NOMO-1 treated with DMSO at 0.1 percent for 48 hours (cell line): Measurements from ENCODE around the gene GRAMD2B.
"Not testable (repeated sequence)": the region's sequence is repeated elsewhere in the genome, so short reads cannot be mapped to it uniquely, and the experiment has no call there.

Experiments used
- DNase-seq: peaks from one replicate; lab custom pipeline; 2025; ENCODE audit not compliant: unreplicated experiment; lab: John Stamatoyannopoulos, UW

GRAMD2B gene

GRCh38 chr5:126448720-126449119, 25.5 kb downstream of the GRAMD2B start:
- DNase-seq = no peak

GRCh38 chr5:126449751-126450271, 26.6 kb downstream of the GRAMD2B start:
- DNase-seq = no peak

- no peak for DNase-seq
Measured at GRCh38 chr5:126450346-126450745, 27.1 kb downstream of the GRAMD2B start.

- no peak for DNase-seq
Measured at GRCh38 chr5:126450907-126451306, 27.7 kb downstream of the GRAMD2B start.

- DNase-seq = no peak
Measured at GRCh38 chr5:126452477-126452876, 29.3 kb downstream of the GRAMD2B start.

GRCh38 chr5:126454081-126454480, 30.9 kb downstream of the GRAMD2B start:
- no peak for DNase-seq

- DNase-seq = no peak
Measured at GRCh38 chr5:126454535-126454934, 31.3 kb downstream of the GRAMD2B start.

- DNase-seq = no peak
Measured at GRCh38 chr5:126455264-126455663, 32.1 kb downstream of the GRAMD2B start.

GRCh38 chr5:126455728-126456127, 32.5 kb downstream of the GRAMD2B start:
- DNase-seq = no peak

GRCh38 chr5:126456217-126456820, 33.1 kb downstream of the GRAMD2B start:
- DNase-seq = no peak

- DNase-seq = no peak
Measured at GRCh38 chr5:126460459-126460858, 37.2 kb downstream of the GRAMD2B start.

GRCh38 chr5:126460977-126461376, 37.8 kb downstream of the GRAMD2B start:
- DNase-seq = no peak

GRCh38 chr5:126461838-126462237, 38.6 kb downstream of the GRAMD2B start:
- no peak for DNase-seq

- DNase-seq = no peak
Measured at GRCh38 chr5:126462239-126463014, 39.2 kb downstream of the GRAMD2B start.

- no peak for DNase-seq
Measured at GRCh38 chr5:126464016-126464415, 40.8 kb downstream of the GRAMD2B start.

- no peak for DNase-seq
Measured at GRCh38 chr5:126464959-126465358, 41.8 kb downstream of the GRAMD2B start.

- DNase-seq = no peak
Measured at GRCh38 chr5:126468091-126468490, 44.9 kb downstream of the GRAMD2B start.

GRCh38 chr5:126469536-126470316, 46.5 kb downstream of the GRAMD2B start:
- no peak for DNase-seq

GRCh38 chr5:126470529-126470928, 47.3 kb downstream of the GRAMD2B start:
- DNase-seq = not testable (repeated sequence)

- DNase-seq = no peak
Measured at GRCh38 chr5:126471247-126471646, 48.0 kb downstream of the GRAMD2B start.

- no peak for DNase-seq
Measured at GRCh38 chr5:126471875-126472537, 48.8 kb downstream of the GRAMD2B start.
